Cortex of kidney (tissue), 1 donor: ENCODE measurements around the gene CGNL1.

ENCODE experiments used
- DNase-seq: peaks from one replicate; lab custom pipeline; 2025; lab: John Stamatoyannopoulos, UW

The CGNL1 gene

GRCh38 chr15:57456559-57456958, 80.3 kb downstream of the CGNL1 start:
- DNase-seq = no peak

- no peak for DNase-seq
Measured at GRCh38 chr15:57457726-57458125, 81.4 kb downstream of the CGNL1 start.

- no peak for DNase-seq
Measured at GRCh38 chr15:57458356-57458781, 82.1 kb downstream of the CGNL1 start.

- no peak for DNase-seq
Measured at GRCh38 chr15:57460208-57460816, 84.0 kb downstream of the CGNL1 start.

GRCh38 chr15:57461541-57461940, 85.2 kb downstream of the CGNL1 start:
- DNase-seq = no peak

GRCh38 chr15:57462381-57462780, 86.1 kb downstream of the CGNL1 start:
- DNase-seq = no peak

- no peak for DNase-seq
Measured at GRCh38 chr15:57463360-57463759, 87.1 kb downstream of the CGNL1 start.

- DNase-seq = no peak
Measured at GRCh38 chr15:57464480-57464879, 88.2 kb downstream of the CGNL1 start.

- no peak for DNase-seq
Measured at GRCh38 chr15:57468486-57468885, 92.2 kb downstream of the CGNL1 start.

GRCh38 chr15:57470543-57470942, 94.2 kb downstream of the CGNL1 start:
- DNase-seq = no peak

- DNase-seq = no peak
Measured at GRCh38 chr15:57472861-57473260, 96.6 kb downstream of the CGNL1 start.

- DNase-seq = no peak
Measured at GRCh38 chr15:57476533-57476975, 100.2 kb downstream of the CGNL1 start.

- DNase-seq = no peak
Measured at GRCh38 chr15:57477736-57478522, 101.6 kb downstream of the CGNL1 start.

- no peak for DNase-seq
Measured at GRCh38 chr15:57479005-57479404, 102.7 kb downstream of the CGNL1 start.

- no peak for DNase-seq
Measured at GRCh38 chr15:57481038-57481705, 104.9 kb downstream of the CGNL1 start.

- DNase-seq = no peak
Measured at GRCh38 chr15:57485869-57486268, 109.6 kb downstream of the CGNL1 start.

- no peak for DNase-seq
Measured at GRCh38 chr15:57486833-57487232, 110.5 kb downstream of the CGNL1 start.

- DNase-seq = no peak
Measured at GRCh38 chr15:57489122-57489521, 112.8 kb downstream of the CGNL1 start.

GRCh38 chr15:57493351-57493750, 117.0 kb downstream of the CGNL1 start:
- no peak for DNase-seq

GRCh38 chr15:57494581-57494980, 118.3 kb downstream of the CGNL1 start:
- no peak for DNase-seq

GRCh38 chr15:57495041-57495440, 118.7 kb downstream of the CGNL1 start:
- DNase-seq = no peak

- no peak for DNase-seq
Measured at GRCh38 chr15:57495554-57496165, 119.4 kb downstream of the CGNL1 start.

GRCh38 chr15:57496594-57496945, 120.3 kb downstream of the CGNL1 start:
- DNase-seq = no peak
